B cell (primary cell): ENCODE results near the gene ITGAV.

Experiments
- EZH2 ChIP-seq: IDR thresholded peaks from 2 replicates; pipeline ENCODE4 v1.6.1; 2012; ENCODE audit warnings: borderline replicate concordance, low read depth, mild to moderate bottlenecking, moderate library complexity, low read length; ENCODE audit not compliant: insufficient read depth, poor library complexity, severe bottlenecking
- TF ChIP-seq, protein P1 (sequence below): fragments of 200-600 bp; IDR thresholded peaks from one replicate; pipeline ENCODE4 v1.8.0; 2022; ENCODE audit warnings: antibody characterized with exemption, mild to moderate bottlenecking

DNA sequence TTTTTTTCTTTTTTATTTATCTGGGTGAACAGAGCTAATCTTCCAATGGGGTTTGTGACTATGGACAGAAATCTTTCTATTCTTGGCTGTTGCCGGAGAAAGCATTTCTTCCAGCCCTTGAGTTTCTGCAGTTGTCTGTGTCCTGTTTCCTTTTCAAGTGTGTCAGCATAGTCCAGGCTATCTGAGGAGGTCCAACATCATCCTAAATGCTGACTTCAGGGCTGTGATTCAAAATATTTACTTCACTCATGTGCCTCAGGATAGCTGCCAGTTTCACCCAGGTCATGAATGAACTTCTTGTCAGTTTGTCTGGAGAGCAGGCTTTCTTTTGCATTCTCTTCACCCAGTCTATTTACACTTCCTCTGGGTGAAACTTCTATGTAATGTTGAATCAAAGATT lies 27.9 kb downstream of the ITGAV start:
- TF ChIP-seq, protein P1, sequence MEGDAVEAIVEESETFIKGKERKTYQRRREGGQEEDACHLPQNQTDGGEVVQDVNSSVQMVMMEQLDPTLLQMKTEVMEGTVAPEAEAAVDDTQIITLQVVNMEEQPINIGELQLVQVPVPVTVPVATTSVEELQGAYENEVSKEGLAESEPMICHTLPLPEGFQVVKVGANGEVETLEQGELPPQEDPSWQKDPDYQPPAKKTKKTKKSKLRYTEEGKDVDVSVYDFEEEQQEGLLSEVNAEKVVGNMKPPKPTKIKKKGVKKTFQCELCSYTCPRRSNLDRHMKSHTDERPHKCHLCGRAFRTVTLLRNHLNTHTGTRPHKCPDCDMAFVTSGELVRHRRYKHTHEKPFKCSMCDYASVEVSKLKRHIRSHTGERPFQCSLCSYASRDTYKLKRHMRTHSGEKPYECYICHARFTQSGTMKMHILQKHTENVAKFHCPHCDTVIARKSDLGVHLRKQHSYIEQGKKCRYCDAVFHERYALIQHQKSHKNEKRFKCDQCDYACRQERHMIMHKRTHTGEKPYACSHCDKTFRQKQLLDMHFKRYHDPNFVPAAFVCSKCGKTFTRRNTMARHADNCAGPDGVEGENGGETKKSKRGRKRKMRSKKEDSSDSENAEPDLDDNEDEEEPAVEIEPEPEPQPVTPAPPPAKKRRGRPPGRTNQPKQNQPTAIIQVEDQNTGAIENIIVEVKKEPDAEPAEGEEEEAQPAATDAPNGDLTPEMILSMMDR: no peak
- TF ChIP-seq EZH2: no peak
